GM19238 (cell line): ENCODE results near the gene THRA.
A peak's percentile ranks its signal among the peaks of the same experiment; 100 is the strongest.

Experiments used
- DNase-seq: peaks from one replicate; pipeline ENCODE4 v3.0.0; 2011; ENCODE audit warnings: low spot score; ENCODE audit not compliant: insufficient read length

The THRA gene

GRCh38 chr17:40026816-40027613 lies 35.8 kb upstream of the THRA start:
- DNase-seq = peak; percentile 87

- no peak for DNase-seq
These were observed 35.2 kb upstream of the THRA start for GRCh38 chr17:40027614-40028012.

- no peak for DNase-seq
These were observed 34.2 kb upstream of the THRA start for GRCh38 chr17:40028595-40028994.

- DNase-seq = no peak
These were observed 31.1 kb upstream of the THRA start for GRCh38 chr17:40031706-40032105.

- DNase-seq = no peak
These were observed 30.1 kb upstream of the THRA start for GRCh38 chr17:40032322-40033320.

- no peak for DNase-seq
These were observed 29.4 kb upstream of the THRA start for GRCh38 chr17:40033339-40033738.

GRCh38 chr17:40034426-40035161 lies 28.2 kb upstream of the THRA start:
- DNase-seq = no peak

GRCh38 chr17:40035162-40035559 lies 27.6 kb upstream of the THRA start:
- no peak for DNase-seq

GRCh38 chr17:40038882-40039513 lies 23.8 kb upstream of the THRA start:
- no peak for DNase-seq

GRCh38 chr17:40041196-40041595 lies 21.6 kb upstream of the THRA start:
- DNase-seq = no peak

- no peak for DNase-seq
These were observed 6.3 kb upstream of the THRA start for GRCh38 chr17:40056379-40057015.

GRCh38 chr17:40058186-40058784 lies 4.5 kb upstream of the THRA start:
- no peak for DNase-seq

GRCh38 chr17:40058865-40059264 lies 3.9 kb upstream of the THRA start:
- no peak for DNase-seq

- DNase-seq = no peak
These were observed 2.9 kb upstream of the THRA start for GRCh38 chr17:40059729-40060475.

- no peak for DNase-seq
These were observed 1.7 kb upstream of the THRA start for GRCh38 chr17:40060887-40061608.

- DNase-seq = no peak
These were observed 1.1 kb upstream of the THRA start for GRCh38 chr17:40061609-40062038.

GRCh38 chr17:40063187-40063771 lies 514 bp downstream of the THRA start:
- peak; percentile 40 for DNase-seq

- DNase-seq = no peak
These were observed 1.3 kb downstream of the THRA start for GRCh38 chr17:40063901-40064531.
